Measurements from ENCODE around the gene PRRX1.

Gene PRRX1

DNA sequence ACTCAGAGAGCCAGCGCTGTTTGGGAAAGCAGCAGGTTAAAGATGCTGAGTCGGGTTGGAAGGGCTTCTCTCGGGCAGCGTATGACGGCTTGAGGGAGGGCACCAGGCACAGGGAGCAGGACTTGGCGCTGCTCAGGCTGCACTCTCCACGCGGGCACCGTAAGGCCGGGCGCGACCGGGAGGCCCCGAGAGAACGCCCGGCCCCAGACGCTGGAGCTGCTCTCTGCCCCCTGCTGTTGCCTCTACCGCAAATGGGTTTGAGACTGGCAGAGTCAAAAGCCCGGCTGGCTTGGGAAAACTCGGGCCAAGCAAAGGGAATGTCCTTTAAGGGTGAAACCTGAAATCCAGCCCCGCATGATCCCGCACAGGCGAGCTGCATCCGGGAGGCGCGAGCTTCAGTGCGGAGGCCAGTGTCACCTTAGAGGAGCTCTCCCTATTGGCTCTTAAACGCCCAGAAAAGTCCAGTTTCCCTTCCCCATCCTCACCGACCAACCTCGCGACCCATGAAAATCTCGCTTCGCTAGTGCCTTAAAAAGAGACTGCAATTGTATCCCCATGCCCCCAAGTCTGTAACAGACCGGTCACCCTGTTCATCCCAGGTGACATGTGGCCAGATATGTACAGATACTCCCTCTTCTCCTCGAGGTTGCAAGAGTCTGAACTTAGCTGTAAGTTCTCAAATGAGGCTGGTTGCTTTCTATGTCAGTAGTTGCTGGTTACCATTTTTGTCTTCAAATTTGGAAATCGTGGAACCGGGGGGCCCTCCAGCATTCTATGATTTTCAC lies 1.1 kb downstream of the PRRX1 start:
- DNase-seq (ENCODE audit: low read depth), result no peak

DNA sequence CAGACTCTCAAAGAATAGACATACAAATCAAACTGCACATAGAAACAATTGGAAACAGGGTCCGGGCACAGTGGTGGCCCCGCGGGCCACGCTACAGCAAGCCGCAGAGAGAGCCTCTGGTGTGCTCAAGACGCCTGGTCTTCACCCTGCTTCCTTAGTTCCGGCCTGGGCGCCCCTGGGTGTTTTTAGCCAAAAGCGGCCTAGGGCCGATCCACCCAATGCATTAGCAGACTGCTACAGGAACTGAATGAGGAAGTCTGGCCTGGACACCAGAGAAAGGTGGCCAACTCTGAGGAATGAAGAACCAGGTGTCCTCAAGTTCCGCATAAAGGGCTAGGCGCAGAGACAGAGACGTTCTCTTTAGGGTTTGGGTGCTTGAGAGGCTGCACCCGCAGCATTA lies 1.7 kb downstream of the PRRX1 start:
- DNase-seq (ENCODE audit: low read depth), result no peak

- DNase-seq (ENCODE audit: low read depth), result no peak
Measured at GRCh38 chr1:170666541-170667254, 2.8 kb downstream of the PRRX1 start.

DNA sequence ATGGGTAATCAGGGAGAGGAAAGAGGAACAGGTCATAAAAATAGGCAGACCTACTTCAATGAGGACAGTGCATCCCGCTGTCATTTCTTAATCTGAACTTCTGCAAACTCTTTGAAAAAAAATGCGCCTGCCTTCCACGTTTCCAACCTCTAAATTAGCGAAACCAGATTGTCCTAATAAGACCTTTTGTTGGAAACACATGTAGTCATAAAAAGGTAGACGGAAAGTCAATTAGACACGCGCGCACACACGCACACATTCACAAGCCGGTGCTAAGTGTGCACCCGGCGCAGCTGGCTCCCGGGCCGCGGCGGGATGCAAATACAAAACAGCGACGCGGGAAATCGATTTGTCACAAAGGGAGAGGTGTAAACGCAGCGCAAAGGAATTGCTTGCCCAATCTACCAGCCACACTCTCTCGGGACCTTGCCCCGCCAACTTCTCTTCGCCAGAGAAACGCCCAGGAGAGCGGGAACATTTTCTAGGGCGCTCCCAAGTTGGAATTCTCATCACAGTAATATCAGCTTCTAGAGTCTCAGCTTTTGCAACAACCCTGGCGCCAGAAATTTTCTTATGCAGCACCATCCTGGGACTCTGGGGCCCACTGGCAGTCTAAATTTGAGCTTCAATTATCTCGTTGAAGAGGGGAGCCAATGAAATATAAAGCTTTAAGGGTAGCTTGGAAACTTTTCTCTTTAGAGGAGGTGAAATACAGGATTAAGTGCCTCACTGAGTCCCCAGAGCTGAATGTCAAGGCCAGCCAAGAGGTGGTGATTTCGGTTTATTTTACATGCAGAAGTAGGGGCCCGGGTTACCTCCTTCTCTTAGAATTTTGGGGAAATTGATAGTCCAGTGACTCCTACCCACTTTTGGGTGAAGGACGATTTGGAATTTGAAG lies 4.5 kb downstream of the PRRX1 start:
- DNase-seq (ENCODE audit: low read depth), result no peak

DNA sequence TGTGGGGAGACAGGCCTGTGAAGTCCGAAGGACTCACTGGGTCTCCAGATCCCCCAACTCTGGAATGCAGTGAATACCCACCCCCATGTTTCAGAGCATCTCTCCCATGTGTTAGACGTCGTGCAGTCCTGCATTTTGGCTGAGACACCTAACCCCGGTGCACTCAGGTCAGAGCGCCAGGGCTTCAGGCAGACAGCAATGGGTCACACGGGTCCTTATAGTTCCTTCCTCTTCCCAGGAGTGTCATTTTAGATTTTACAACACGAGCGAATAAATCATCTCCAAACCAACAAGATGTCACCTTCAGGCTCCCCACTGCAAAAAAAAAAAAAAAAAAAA lies 5.1 kb downstream of the PRRX1 start:
- DNase-seq (ENCODE audit: low read depth), result no peak

DNA sequence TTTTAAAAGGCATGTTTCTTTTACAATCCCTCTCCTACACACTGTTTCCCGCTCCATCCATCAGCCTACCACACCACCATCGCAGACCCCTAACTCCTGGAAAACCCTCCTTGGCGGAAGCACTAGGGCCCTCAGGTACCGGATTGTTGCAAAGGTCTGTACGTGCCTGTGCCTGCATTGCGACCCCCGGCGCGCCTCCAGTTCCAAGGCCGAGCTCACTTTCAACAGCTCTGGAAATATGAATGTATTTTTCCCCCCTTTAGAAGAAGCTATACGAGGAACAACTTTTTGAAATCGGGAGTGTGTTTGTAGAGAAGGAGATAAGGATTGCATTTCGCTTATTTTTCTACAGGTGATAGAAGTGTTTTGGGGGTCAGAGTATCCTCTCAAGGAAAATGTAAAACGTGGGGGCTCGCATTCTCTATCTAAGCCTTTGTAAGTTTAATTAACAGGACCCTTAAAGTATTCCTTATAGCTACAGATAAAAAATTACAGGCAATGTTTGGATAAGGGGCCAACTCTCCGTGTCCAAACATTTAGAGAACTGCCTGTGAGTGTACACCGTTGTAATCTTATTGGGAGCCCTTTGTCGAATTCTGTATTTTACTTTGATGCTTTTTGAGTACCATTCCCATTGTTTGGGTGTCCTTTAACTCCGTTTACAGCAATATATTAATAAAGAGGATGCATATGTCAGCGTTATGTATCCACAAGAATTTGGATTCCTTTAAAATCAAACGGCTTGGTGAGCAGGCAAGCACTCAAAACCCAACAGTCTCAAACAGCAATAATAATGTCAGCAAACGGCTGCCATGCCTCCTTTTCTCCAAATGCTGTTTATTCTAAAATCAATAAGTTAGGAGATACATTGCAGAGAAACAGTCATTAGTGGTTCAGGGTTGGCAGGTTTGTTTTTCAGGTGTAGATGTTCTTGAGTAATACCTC lies 5.9 kb downstream of the PRRX1 start:
- DNase-seq (ENCODE audit: low read depth), result no peak

GRCh38 chr1:170670802-170671628 lies 7.1 kb downstream of the PRRX1 start:
- DNase-seq (ENCODE audit: low read depth), result no peak

GRCh38 chr1:170671629-170671963 lies 7.7 kb downstream of the PRRX1 start:
- no peak for DNase-seq (ENCODE audit: low read depth)

DNA sequence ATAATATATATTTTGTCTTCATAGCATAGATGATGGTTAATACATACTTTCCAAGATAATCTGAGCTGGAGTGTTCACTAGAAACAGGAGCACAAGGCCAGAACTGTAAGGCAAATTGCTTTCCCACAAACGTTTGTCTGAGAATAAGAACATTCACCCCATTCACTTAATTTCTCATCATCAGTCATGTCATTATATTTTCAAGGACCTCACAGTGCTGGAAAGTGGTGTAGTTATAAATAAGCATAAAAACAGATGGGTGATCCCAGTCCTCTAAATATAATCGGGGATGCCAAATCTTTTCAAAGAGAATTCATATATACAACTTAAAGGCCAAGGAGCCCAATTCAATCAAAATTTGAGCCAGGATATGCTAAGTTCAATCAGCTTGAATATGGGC lies 8.4 kb downstream of the PRRX1 start:
- DNase-seq (ENCODE audit: low read depth), result no peak

- DNase-seq (ENCODE audit: low read depth), result no peak
Measured at GRCh38 chr1:170674239-170674638, 10.3 kb downstream of the PRRX1 start.

- DNase-seq (ENCODE audit: low read depth), result no peak
Measured at GRCh38 chr1:170674986-170675385, 11.1 kb downstream of the PRRX1 start.

DNA sequence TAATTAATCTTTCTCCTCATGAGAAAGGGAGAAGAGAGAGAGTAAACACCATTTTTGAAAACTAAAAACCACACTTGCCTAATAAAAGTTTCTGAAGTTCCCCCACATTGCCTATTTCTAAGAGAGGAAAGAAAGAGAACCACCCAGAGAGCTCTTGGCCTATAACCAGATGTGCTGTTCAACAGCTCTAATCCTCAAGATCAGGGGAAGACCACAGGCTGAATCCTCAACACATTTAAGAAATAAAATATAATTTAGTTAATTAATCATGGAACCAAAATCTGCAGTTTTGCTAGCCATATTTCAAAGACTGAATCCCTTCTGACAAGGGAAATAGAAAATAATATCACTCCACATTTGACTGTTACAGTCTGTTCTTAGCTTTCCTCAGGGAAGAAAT lies 11.9 kb downstream of the PRRX1 start:
- DNase-seq (ENCODE audit: low read depth), result no peak

GRCh38 chr1:170676628-170677027 lies 12.7 kb downstream of the PRRX1 start:
- no peak for DNase-seq (ENCODE audit: low read depth)

DNA sequence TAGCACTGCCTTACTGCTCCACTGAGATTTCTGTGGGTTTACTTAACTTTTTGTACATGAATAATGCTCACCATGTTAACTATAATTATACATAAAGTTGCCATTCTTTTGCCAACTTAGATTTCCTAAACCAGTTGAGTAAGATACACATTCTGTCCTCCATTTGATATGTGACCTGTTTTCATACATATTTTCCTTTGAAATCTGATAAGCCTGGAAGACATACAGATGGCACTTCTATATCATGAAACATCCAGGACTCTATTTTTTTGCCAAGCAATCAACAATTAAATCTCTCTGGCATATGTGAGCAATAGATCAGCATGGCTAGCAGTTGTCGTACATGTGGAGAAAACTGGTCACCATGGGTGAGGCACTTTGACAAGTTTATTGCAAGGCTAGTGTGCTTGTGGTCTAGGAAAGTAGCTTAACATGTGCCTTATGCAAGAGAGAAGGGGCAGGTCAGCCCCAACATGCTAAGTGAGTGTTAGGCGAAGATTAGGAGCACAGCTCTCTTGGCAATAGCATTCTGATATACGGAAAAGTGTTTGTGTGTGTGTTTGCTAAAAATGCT lies 14.2 kb downstream of the PRRX1 start:
- DNase-seq (ENCODE audit: low read depth), result no peak

DNA sequence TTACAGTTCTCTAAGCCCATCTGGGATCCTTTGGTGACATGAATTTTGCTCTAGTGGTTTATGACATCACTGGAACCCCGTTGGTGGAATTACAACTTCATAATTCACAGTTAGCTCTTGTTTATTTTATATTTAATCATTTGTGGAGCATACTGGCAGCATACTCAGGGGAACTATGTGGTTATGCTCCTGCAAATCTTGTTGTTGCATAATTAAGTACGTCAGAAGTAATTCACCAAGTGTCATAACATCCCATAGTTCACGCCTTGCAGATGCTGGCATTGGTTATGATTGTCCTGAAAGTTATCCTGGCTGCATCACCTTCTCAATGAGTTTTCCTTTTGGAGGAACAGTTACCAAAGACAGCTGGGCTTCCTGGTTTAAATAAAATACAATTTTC lies 16.5 kb downstream of the PRRX1 start:
- no peak for DNase-seq (ENCODE audit: low read depth)

DNA sequence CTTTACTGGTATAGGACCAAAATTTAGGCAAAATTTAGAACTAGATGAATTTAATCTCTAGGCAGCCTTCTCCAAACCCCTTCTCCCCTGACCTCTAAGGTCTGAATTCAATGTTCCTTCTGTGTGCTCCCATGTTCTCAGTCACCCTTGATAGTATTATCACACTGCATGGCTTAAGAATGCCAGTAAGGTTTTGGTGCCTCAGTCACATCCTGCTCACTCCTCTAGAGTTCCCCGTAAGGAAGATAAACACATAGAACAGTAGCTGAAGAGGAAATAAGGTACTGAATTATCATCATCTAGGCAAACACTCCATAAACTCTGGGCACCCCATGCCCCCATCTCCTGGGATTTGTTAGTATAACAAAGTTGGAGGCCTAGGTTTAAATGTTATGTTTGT lies 18.2 kb downstream of the PRRX1 start:
- DNase-seq (ENCODE audit: low read depth), result no peak

DNA sequence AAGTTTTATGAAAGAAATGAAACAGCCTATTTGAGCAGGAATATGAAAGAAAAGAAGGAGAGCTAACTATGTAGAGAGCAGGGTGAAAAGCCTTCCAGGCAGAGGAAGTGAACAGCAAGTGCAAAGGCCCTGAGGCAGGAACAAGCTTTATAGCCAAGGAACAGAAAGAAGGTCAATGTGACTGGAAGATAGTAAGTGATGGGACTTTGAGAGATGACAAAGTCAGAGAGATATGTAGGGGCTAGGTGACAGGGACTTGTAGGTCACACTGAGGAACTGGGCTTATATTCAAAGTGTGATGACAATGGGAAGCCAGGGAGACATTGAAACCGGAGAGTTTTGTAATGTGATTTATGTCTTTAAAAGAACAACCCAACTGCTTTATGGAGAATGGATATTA lies 18.9 kb downstream of the PRRX1 start:
- DNase-seq (ENCODE audit: low read depth), result no peak

DNA sequence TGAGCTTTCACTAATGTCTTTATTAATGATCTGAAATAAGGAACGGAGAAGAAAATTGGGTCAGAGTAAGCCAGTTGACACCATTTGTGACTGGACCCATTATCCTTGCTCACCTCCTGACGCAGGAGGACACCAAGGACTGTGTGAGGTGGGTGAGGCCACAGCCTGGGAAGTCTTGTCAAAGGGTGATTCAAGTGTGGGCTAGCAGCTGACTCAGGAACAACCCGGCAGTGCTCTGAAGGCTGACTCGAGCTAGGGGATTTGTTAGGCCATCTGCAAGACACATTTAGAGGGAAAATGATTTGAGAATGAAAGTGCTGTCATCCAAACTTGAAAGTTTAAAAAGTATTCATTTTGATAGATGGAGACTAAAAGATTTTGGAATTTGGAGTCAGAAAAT lies 21.2 kb downstream of the PRRX1 start:
- DNase-seq (ENCODE audit: low read depth), result no peak

DNA sequence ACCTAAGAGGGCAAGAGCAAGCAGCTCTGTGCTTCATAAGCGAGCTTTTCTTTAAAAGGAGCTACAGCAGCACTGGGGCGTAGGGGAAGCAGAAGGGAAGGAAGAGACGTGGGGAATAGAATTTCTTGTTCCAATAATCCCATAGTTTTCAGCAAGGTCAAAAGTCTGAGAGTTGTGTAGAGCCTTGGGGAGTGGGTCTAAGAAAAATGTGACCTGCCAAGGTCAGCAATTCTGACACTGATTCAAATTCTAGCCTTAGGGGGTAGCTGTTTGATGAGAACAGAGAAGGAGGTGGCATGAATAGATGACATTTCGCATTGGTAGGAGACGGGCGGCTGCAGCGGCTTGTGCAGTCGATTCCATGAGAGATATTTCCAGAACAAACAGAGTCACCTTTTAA lies 22.4 kb downstream of the PRRX1 start:
- no peak for DNase-seq (ENCODE audit: low read depth)

- DNase-seq (ENCODE audit: low read depth), result no peak
Measured at GRCh38 chr1:170687621-170688020, 23.7 kb downstream of the PRRX1 start.

DNA sequence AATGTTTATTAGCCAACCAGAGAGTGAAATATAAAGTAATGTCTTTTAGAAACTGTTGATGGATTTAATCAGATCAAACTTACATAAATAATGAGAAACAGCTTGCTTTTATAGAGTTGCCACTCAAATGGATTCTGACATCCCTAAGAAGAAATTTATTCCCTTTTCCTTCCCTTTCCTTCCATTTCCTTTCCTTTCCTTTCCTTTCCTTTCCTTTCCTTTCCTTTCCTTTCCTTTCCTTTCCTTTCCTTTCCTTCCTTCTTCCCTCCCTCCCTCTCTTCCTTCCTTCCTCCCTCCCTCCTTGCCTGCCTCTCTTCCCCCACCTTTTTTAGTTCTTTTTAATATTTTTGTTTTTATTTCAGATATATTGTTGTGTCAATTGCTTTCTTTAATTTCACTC lies 27.3 kb downstream of the PRRX1 start:
- no peak for DNase-seq (ENCODE audit: low read depth)

Measured in CMK (cell line).